Subcutaneous abdominal adipose tissue (tissue), 5 donors: ENCODE measurements around the gene TMEM235.

Source experiments
- H3K27ac ChIP-seq: one replicate; pipeline ENCODE4 v1.7.0; 2013; ENCODE audit warnings: low read depth, mild to moderate bottlenecking, inconsistent platforms, low read length, moderate library complexity
- H3K27me3 ChIP-seq, 5 donors: one replicate each; pipeline ENCODE4 v1.7.0; 2013; ENCODE audit warnings: low read length in 5 of 5, inconsistent platforms in 1 of 5; ENCODE audit not compliant: control insufficient read depth in 5 of 5, insufficient read depth in 4 of 5
- H3K36me3 ChIP-seq, 5 donors: one replicate each; pipeline ENCODE4 v1.7.0; 2013; ENCODE audit warnings: low read length in 5 of 5; ENCODE audit not compliant: control insufficient read depth in 5 of 5, insufficient read depth in 5 of 5
- H3K4me1 ChIP-seq, 5 donors: one replicate each; pipeline ENCODE4 v1.7.0; 2013; ENCODE audit warnings: low read length in 5 of 5, mild to moderate bottlenecking in 3 of 5, moderate library complexity in 1 of 5; ENCODE audit not compliant: control insufficient read depth in 5 of 5, insufficient read depth in 5 of 5
- H3K4me3 ChIP-seq, 5 donors: one replicate each; pipeline ENCODE4 v1.7.0; 2013; ENCODE audit warnings: low read length in 5 of 5, low read depth in 1 of 5
- H3K9ac ChIP-seq, 5 donors: one replicate each; pipeline ENCODE4 v1.7.0; 2013; ENCODE audit warnings: low read length in 5 of 5, mild to moderate bottlenecking in 4 of 5, moderate library complexity in 3 of 5
- H3K9me3 ChIP-seq, 5 donors: one replicate each; pipeline ENCODE4 v1.7.0; 2013; ENCODE audit warnings: low read length in 5 of 5; ENCODE audit not compliant: control insufficient read depth in 5 of 5
- donor health status: healthy.
- donor health status: healthy.
- donor health status: healthy.
- donor health status: healthy.
- donor health status: healthy.

The TMEM235 gene

DNA sequence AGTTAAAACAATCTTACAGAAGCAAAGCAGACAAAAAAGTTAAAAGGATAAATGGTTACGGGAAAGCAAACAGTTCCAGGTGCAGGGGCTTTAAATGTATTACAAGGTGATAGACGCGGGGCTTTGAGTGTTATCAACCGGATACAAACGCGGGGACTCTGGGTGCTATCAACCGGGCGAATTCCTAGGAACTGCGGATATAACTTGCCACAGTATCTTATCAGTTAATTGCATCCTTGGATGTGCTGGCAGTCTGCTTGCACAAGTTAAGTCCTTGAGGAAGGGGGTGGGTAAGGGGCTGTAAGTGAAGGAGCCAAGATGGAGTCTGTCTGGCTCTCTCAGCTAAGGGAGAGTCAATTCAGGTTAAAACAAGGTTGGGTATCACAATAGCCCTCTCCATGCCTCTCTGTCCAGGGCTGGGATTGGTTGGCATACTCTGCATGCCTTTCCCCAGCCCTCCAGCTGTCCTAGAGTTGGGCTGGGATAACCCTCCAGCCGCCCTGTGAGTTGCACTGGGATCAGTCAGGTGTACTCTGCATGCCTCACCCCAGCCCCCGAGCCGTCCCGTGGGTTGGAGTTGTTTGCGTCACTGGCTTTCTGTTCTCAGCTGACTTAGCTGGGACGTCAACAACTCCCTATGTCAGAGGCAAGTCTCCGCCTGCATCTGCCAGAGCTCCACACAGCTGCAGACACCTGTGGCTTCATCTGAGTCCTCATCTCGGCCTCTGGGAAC lies 40.9 kb downstream of the TMEM235 start:
- peaks cover 0 to 17% (median 3%) of the 10 kb centered on the region in 5 donors for H3K4me1 ChIP-seq
- peak overlapping the region in 2 of 5 donors; percentile 6 to 25 for H3K4me3 ChIP-seq
- H3K9me3 ChIP-seq, result no peaks in the 10 kb centered on the region
- peaks cover 20 to 45% (median 38%) of the 10 kb centered on the region in 5 donors for H3K27me3 ChIP-seq
- H3K9ac ChIP-seq, result no peak overlapping the region
- H3K36me3 ChIP-seq, result no peaks in the 10 kb centered on the region
- H3K27ac ChIP-seq, result no peak overlapping the region

- H3K9ac ChIP-seq, result no peak overlapping the region
- H3K27me3 ChIP-seq, result peaks cover 20 to 45% (median 38%) of the 10 kb centered on the region in 5 donors
- no peaks in the 10 kb centered on the region for H3K36me3 ChIP-seq
- peak overlapping the region in 2 of 5 donors; percentile 6 to 25 for H3K4me3 ChIP-seq
- H3K27ac ChIP-seq, result no peak overlapping the region
- H3K4me1 ChIP-seq, result peaks cover 0 to 17% (median 3%) of the 10 kb centered on the region in 5 donors
- no peaks in the 10 kb centered on the region for H3K9me3 ChIP-seq
These were observed 41.5 kb downstream of the TMEM235 start for GRCh38 chr17:78272914-78273258.

DNA sequence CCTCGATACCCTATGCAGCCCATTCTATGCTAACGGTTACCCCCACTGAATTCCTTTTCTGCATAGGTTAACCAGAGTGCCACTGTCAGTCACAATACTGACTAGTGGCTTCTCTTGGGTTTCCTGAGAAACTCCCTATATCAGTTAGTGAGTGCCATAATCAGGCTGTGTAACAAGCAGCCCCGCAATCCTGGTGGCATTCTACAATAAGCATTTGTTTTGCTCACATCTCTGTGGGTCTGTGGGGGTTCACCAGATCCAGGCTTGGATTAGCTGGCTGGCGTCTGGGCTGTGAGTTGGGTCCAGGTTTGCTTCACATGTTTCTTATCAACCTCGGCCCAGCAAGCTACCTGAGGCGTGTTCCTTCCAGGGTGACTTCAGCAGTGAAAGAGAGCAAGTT lies 42.4 kb downstream of the TMEM235 start:
- peaks cover 16 to 42% (median 34%) of the 10 kb centered on the region in 5 donors for H3K27me3 ChIP-seq

GRCh38 chr17:78275355-78275754 lies 43.9 kb downstream of the TMEM235 start:
- Histone ChIP-seq H3K27me3 (peaks cover 9 to 26% (median 21%) of the 10 kb centered on the region in 5 donors), H3K4me3 (no peak overlapping the region), H3K9me3 (no peaks in the 10 kb centered on the region), H3K9ac (no peak overlapping the region), H3K27ac (no peak overlapping the region), H3K36me3 (no peaks in the 10 kb centered on the region), H3K4me1 (peaks cover 0 to 8% (median 0%) of the 10 kb centered on the region in 5 donors)

More for the DNA sequence above, 42.4 kb downstream of the TMEM235 start:
- Histone ChIP-seq H3K9me3 (no peaks in the 10 kb centered on the region), H3K4me1 (peaks cover 0 to 17% (median 3%) of the 10 kb centered on the region in 5 donors), H3K27ac (no peak overlapping the region), H3K9ac (no peak overlapping the region), H3K36me3 (no peaks in the 10 kb centered on the region), H3K4me3 (no peak overlapping the region)

DNA sequence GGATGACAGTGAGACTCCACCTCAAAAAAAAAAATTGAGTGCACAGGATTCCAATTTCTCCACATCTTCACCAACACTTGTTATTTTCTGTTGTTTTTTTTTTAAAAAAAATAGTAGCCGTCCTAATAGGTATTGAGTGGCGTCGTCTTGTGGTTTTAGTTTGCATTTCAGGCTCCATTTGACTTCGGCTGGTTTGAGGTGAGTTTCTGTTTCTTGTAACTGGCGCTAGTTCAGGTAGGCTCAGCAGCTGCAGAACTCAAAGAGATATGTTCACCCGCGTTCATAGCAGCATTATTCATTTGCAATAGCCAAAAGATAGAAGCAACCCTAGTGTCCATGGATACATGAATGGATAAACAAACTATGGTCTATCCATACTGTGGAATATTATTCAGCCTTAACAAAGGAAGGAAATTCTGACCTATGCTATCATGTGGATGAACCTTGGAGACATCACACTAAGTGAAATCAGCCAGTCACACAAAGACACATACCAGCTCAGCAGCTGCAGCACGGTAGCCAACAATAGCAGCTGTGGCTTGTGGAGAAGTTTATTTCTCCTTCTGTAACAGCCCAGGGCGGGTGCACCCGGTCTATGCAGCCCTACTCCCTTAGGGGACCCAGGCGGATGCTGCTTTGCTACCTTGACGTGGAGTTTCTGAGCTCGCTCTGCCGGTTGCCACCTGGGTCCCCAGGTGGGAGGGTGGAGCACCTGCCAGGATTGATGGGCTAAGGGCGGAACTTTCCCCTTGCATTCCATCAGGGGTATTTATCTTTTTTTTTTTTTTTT lies 44.9 kb downstream of the TMEM235 start:
- H3K9ac ChIP-seq, result no peak overlapping the region
- H3K27ac ChIP-seq, result no peak overlapping the region
- no peaks in the 10 kb centered on the region for H3K36me3 ChIP-seq
- H3K9me3 ChIP-seq, result no peaks in the 10 kb centered on the region
- H3K4me1 ChIP-seq, result peaks cover 0 to 8% (median 0%) of the 10 kb centered on the region in 5 donors
- H3K4me3 ChIP-seq, result no peak overlapping the region
- H3K27me3 ChIP-seq, result peaks cover 6 to 20% (median 17%) of the 10 kb centered on the region in 5 donors

GRCh38 chr17:78278139-78278741 lies 46.8 kb downstream of the TMEM235 start:
- H3K9ac ChIP-seq, result no peak overlapping the region
- peaks cover 0 to 4% (median under 1%) of the 10 kb centered on the region in 5 donors for H3K27me3 ChIP-seq
- H3K4me1 ChIP-seq, result no peaks in the 10 kb centered on the region
- no peak overlapping the region for H3K4me3 ChIP-seq
- H3K27ac ChIP-seq, result no peak overlapping the region
- no peaks in the 10 kb centered on the region for H3K36me3 ChIP-seq
- H3K9me3 ChIP-seq, result no peaks in the 10 kb centered on the region

GRCh38 chr17:78279360-78279990 lies 48.0 kb downstream of the TMEM235 start:
- no peaks in the 10 kb centered on the region for H3K9me3 ChIP-seq
- no peak overlapping the region for H3K27ac ChIP-seq

DNA sequence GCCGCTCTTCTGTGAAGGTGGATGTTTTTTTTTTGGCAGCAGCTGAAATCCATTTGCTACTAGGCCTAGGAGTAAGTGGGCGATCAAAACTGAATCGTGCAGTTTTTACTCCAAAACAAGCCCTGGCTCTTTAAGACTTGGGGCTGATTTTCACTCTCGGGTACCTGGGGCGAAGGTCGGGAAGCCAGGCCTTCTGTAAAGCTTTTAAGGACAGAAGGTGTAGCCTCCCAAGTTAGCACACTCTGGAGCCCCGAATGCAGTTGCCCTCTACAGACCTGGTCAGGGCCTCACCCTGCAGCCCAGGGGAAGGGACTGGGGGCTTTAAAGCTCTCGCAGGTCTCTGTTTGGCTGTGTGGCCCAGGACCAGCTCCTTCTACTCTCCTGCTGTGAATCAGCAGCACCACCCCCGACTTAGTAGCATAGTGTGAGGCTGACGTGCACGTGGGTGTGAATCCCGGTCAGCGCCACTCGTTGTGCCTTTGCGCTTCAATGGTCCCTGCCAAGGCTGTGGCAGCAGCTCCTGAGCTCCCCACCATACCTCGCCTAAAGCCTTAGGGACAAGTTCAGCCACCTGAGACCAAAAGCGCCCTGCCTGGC lies 49.9 kb downstream of the TMEM235 start:
- Histone ChIP-seq H3K27ac (no peak overlapping the region), H3K27me3 (peaks cover 0 to 3% (median 0%) of the 10 kb centered on the region in 5 donors), H3K4me3 (no peak overlapping the region), H3K9me3 (no peaks in the 10 kb centered on the region), H3K9ac (no peak overlapping the region), H3K36me3 (no peaks in the 10 kb centered on the region), H3K4me1 (no peaks in the 10 kb centered on the region)

More at GRCh38 chr17:78279360-78279990, 48.0 kb downstream of the TMEM235 start:
- Histone ChIP-seq H3K4me1 (no peaks in the 10 kb centered on the region), H3K4me3 (no peak overlapping the region), H3K27me3 (peaks cover 0 to 4% (median 0%) of the 10 kb centered on the region in 5 donors), H3K36me3 (no peaks in the 10 kb centered on the region), H3K9ac (no peak overlapping the region)

GRCh38 chr17:78284146-78284545 lies 52.7 kb downstream of the TMEM235 start:
- H3K4me3 ChIP-seq, result no peak overlapping the region
- no peaks in the 10 kb centered on the region for H3K36me3 ChIP-seq
- no peaks in the 10 kb centered on the region for H3K9me3 ChIP-seq
- no peaks in the 10 kb centered on the region for H3K4me1 ChIP-seq
- H3K9ac ChIP-seq, result no peak overlapping the region
- H3K27ac ChIP-seq, result no peak overlapping the region
- no peaks in the 10 kb centered on the region for H3K27me3 ChIP-seq
